ENCODE data around the gene SELENOT.

SELENOT gene

DNA sequence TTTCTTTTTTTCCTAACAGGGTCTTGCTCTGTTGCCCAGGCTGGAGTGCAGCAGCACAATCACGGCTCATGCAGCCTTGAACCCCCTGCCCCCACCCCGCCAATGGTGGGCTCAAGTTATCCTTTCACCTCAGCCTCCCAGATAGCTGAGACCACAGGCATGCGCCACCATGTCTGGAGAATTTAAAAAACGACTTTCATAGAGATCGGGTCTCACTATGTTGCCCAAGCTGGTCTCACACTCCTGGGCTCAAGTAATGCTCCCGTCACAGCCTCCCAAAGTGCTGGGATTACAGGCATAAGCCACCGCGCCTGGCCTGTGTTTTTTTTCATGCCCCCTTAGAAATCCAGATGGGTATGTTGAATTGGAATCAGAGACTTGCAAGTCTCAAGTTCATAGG, 60.3 kb downstream of the SELENOT start:
- no peaks in the 10 kb centered on the region for H3K36me3 Mint-ChIP-seq (ENCODE audit: low read depth)
- H3K4me3 Mint-ChIP-seq: no peak overlapping the region
- peaks cover 25% of the 10 kb centered on the region for H3K27me3 Mint-ChIP-seq
- H3K9me3 Mint-ChIP-seq: no peaks in the 10 kb centered on the region
- peaks cover 12% of the 10 kb centered on the region for H3K4me1 Mint-ChIP-seq (ENCODE audit: low read depth)
- no peak overlapping the region for H3K27ac Mint-ChIP-seq
- DNase-seq: no peak

DNA sequence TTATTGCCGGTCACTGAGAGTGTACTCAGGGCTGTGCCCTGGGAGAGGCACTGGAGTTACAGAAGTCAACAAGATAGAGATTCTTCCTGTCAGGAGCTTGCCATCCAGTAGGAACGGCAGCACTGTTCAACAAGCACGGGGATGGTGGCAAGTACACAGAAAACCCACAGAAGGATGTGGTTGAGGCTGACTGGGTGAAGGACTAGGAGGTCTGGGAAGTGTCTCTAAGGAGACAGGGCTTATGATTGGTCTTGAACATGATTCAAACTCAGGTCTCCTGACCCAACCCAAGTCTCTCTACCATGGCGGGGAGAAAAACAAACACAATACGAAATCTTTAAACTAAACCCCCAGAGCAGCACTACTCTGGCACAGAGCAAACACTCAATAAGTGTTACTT, 63.0 kb downstream of the SELENOT start:
- Mint-ChIP-seq H3K4me1 (ENCODE audit: low read depth) (peaks cover 12% of the 10 kb centered on the region), H3K27me3 (peaks cover 22% of the 10 kb centered on the region), H3K9me3 (no peaks in the 10 kb centered on the region), H3K27ac (no peak overlapping the region), H3K4me3 (no peak overlapping the region), H3K36me3 (ENCODE audit: low read depth) (no peaks in the 10 kb centered on the region)
- no peak for DNase-seq

DNA sequence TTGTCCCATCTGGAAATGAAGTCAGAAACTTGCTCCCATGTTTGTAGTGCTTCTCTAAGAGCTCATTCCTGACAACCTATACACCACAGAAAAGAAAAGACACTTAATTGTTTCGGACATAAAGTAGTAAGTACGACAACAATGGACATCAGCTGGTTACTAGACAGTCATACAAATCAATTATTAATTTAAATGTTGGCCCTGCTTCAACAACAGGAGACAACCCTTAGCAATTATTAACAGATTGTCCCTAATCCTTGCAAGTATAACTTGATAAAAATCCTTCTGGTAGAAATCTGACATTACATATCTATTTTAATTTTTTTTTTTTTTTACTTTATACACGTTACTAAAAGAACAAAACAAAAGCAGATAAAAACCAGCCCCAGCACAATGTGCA, 70.8 kb downstream of the SELENOT start:
- Mint-ChIP-seq H3K4me1 (ENCODE audit: low read depth) (peaks cover 10% of the 10 kb centered on the region), H3K4me3 (no peak overlapping the region), H3K9me3 (peaks cover 11% of the 10 kb centered on the region), H3K27me3 (peaks cover 3% of the 10 kb centered on the region), H3K27ac (no peak overlapping the region), H3K36me3 (ENCODE audit: low read depth) (no peaks in the 10 kb centered on the region)
- no peak for DNase-seq

DNA sequence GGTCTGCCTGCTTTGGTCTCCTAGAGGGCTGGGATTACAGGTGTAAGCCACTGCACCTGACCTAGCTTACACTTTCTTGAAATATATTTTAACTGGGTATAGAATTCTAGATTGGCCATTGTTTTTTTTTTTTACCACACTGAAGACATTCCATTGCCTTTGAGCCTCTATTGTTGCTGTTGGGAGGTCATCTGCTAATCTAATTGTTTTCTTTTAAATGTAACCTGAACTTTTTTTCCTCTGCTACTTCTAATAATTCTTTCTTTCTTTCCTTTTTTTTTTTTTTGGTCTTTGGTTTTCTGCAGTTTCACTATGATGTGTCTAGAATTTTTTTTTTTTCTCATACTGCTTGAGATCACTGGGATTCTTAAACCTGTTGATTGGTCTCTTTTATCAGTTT, 72.5 kb downstream of the SELENOT start:
- Mint-ChIP-seq H3K27ac (no peak overlapping the region), H3K4me1 (ENCODE audit: low read depth) (peaks cover 14% of the 10 kb centered on the region), H3K4me3 (no peak overlapping the region), H3K27me3 (peaks cover 3% of the 10 kb centered on the region), H3K9me3 (peaks cover 11% of the 10 kb centered on the region), H3K36me3 (ENCODE audit: low read depth) (no peaks in the 10 kb centered on the region)
- DNase-seq: no peak

Measured in activated T-cell treated with anti-CD3 and anti-CD28 coated beads, Interleukin-2, amount 50 U/mL, for 24 hours (primary cell).